Motor neuron (in vitro differentiated cells): ENCODE measurements around the gene ZFPM1. TPM values are rescaled to one million over a fixed set of nuclear protein-coding genes. Genes with fewer than 3 reads are reported as not detected.
A peak's percentile ranks its signal among the peaks of the same experiment; 100 is the strongest.

Experiments
- ATAC-seq, 8 experiments: fragments of 200-7000 bp; cut with Tn5 transposase; replicated peaks in 6 of 8; 2 replicates each; pipeline ENCODE4 v1.8.0; 2021; ENCODE audit warnings: mild to moderate bottlenecking in 8 of 8, moderate library complexity in 8 of 8
- H3K27ac ChIP-seq, 2 donors: fragments of 250-450 bp; sonication (Bioruptor Pico); 2 replicates each; pipeline ENCODE4 v1.9.0; 2021; ENCODE audit warnings: antibody characterized with exemption in 2 of 2, mild to moderate bottlenecking in 2 of 2, moderate library complexity in 1 of 2
- H3K4me1 ChIP-seq, 2 donors: fragments of 250-450 bp; sonication (Bioruptor Pico); replicated peaks in 1 of 2; 2 replicates each; pipeline ENCODE4 v1.6.1; 2021; ENCODE audit warnings: antibody characterized with exemption in 2 of 2, mild to moderate bottlenecking in 2 of 2, moderate library complexity in 1 of 2
- H3K4me3 ChIP-seq, 5 donors: fragments of 250-450 bp; sonication (Bioruptor Pico); 2 replicates each; pipeline ENCODE4 v1.9.0; 2021; ENCODE audit warnings: antibody characterized with exemption in 5 of 5, mild to moderate bottlenecking in 5 of 5, moderate library complexity in 4 of 5
- WGBS, 10 experiments: fragments of 450-650 bp; shearing (Covaris generic); methylation state at CpG; one replicate each; pipeline ENCODE4 v1.0.0; 2022; 5-methylcytosine and 5-hydroxymethylcytosine counted together
- in situ Hi-C, 9 experiments: fragments of 400-800 bp; cut with MboI; loops; one replicate each; pipeline ENCODE4 v1.15.0; 2021; ENCODE audit warnings: low sequenced_read_pairs in 9 of 9, low pct_unique_long_range_greater_than_20kb in 2 of 9; ENCODE audit not compliant: unreplicated experiment in 9 of 9
- total RNA-seq, 8 experiments: library from RNA; unstranded; fragments of 300-600 nt; gene quantifications; 2 replicates each; pipeline versions ENCODE4 v1.2.3 to v1.2.4, GENCODE V29; 2022

ZFPM1 gene
- total RNA-seq, 8 experiments from 2014 or later = 1.4 to 3.4 (median 2.7) TPM

- Histone ChIP-seq H3K4me1 (peaks cover 28 to 40% of the 10 kb centered on the region in 2 donors), H3K27ac (no peak overlapping the region), H3K4me3 (no peak overlapping the region)
- 40 to 90% (median 70%) methylated on average over 1 to 2 of the region's 11 CpGs; no CpG with 5 or more reads in 5 of the 10 experiments for WGBS, 10 experiments
- in situ Hi-C loops = loop anchor here in 2 of 9 experiments (25.0 kb wide), 2 partner anchors 94 to 569 kb away; partner anchors contain the start of gene BANP (in 1 of the 2)
- ATAC-seq = no peak
Observed at GRCh38 chr16:88530858-88531203, 77.8 kb downstream of the ZFPM1 start.

DNA sequence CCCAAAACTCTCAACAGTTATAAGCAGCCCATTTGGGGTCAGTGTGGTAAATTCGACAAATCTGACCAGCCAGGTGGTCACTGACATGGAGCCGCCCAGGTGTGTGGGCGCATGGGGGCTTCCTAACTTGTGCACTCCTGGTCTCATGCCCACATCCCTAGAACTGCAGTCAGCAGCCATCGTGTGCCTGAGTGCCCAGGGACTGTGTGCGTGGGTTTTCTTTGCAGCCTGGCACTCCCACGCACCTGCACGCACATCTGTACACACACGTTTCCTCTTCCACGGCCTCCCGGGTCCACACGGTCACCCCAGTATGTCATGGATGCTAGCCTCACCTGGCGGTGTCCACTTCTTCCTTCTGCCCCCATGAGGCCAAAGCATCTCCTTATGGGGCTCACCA is 78.3 kb downstream of the ZFPM1 start:
- ATAC-seq = no peak
- WGBS, 10 experiments = 70 to 97% (median 88%) methylated on average over 1 to 10 of the region's 12 CpGs; no CpG with 5 or more reads in 6 of the 10 experiments
- Histone ChIP-seq H3K4me3 (no peak overlapping the region), H3K4me1 (peaks cover 28 to 40% of the 10 kb centered on the region in 2 donors), H3K27ac (no peak overlapping the region)
- in situ Hi-C loops = loop anchor here in 2 of 9 experiments (25.0 kb wide), 2 partner anchors 94 to 569 kb away; partner anchors contain the start of gene BANP (in 1 of the 2)

DNA sequence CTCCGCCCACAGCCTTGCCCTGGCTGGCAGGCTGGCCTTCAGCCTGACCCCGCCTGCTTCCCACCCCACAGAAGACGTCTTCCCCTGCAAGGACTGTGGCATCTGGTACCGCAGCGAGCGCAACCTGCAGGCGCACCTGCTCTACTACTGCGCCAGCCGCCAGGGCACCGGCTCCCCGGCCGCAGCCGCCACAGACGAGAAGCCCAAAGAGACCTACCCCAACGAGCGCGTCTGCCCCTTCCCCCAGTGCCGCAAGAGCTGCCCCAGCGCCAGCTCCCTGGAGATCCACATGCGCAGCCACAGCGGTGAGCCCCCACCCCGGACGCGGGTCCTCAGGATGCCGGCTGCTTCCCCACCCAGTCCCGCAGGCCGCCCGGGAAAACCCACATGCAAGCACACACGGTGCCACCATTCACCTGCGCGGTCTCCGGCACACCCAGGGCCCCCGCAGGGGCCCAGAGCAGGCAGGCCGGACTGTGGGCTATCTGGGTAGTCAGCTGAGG is 78.9 kb downstream of the ZFPM1 start:
- peak overlapping the region in 1 of 5 donors; percentile 95 for H3K4me3 ChIP-seq
- no peak for ATAC-seq
- H3K4me1 ChIP-seq = peaks cover 28 to 40% of the 10 kb centered on the region in 2 donors
- in situ Hi-C loops = loop anchor here in 2 of 9 experiments (25.0 kb wide), 2 partner anchors 95 to 570 kb away; partner anchors contain the start of gene BANP (in 1 of the 2)
- no peak overlapping the region for H3K27ac ChIP-seq
- 84 to 88% methylated on average over 5 of the region's 34 CpGs; no CpG with 5 or more reads in 8 of the 10 experiments for WGBS, 10 experiments

DNA sequence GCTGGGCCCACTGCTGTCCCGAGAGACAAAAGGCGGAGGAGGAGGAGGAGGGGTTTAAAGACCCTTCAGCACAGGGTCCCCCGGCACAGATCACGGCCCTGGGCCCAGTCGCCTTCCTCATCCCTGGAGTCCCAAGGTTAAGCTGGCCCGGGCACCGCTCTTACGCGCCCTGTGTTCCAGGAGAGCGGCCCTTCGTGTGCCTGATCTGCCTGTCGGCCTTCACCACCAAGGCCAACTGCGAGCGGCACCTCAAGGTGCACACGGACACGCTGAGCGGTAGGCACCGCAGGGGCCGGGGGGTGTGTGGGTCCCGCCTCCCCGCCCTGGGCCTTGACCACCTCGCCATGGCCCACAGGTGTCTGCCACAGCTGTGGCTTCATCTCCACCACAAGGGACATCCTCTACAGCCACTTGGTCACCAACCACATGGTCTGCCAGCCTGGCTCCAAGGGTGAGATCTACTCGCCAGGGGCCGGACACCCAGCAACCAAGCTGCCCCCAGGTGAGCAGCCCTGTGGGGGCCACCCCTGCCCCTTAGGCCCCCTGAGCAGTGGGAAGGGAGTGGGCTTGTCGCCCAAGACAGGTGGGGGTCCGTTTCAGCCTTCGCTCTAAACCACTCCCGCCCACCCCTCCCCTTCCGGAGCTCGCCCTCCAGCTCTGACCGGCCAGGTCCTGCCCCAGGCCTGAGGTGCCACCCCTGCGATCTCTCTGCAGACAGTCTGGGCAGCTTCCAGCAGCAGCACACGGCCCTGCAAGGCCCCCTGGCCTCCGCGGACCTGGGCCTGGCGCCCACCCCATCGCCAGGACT is 79.6 kb downstream of the ZFPM1 start:
- 68 to 85% methylated on average over 4 of the region's 37 CpGs; no CpG with 5 or more reads in 8 of the 10 experiments for WGBS, 10 experiments
- Histone ChIP-seq H3K4me3 (peak overlapping the region; percentile 76 to 95 (median 82)), H3K27ac (peak overlapping the region; percentile 93 to 95), H3K4me1 (peaks cover 25 to 34% of the 10 kb centered on the region in 2 donors)
- in situ Hi-C loops = loop anchor here in 2 of 9 experiments (25.0 kb wide), 2 partner anchors 95 to 570 kb away; partner anchors contain the start of gene BANP (in 1 of the 2)
- peak in 3 of 8 experiments; percentile 0 to 2 (median 1) for ATAC-seq

GRCh38 chr16:88533381-88533917 is 80.4 kb downstream of the ZFPM1 start:
- H3K4me3 ChIP-seq = peak overlapping the region; percentile 76 to 95 (median 82)
- peaks cover 23 to 31% of the 10 kb centered on the region in 2 donors for H3K4me1 ChIP-seq
- WGBS, 10 experiments = 17% methylated on average over 16 of the region's 79 CpGs; no CpG with 5 or more reads in 9 of the 10 experiments
- in situ Hi-C loops = loop anchor here in 2 of 9 experiments (25.0 kb wide), 2 partner anchors 96 to 571 kb away; partner anchors contain the start of gene BANP (in 1 of the 2)
- ATAC-seq = peak; percentile 10 to 81 (median 68)
- peak overlapping the region; percentile 93 to 95 for H3K27ac ChIP-seq

GRCh38 chr16:88533932-88534637 is 81.0 kb downstream of the ZFPM1 start:
- peak overlapping the region; percentile 93 to 95 for H3K27ac ChIP-seq
- peak; percentile 56 to 77 (median 73) for ATAC-seq
- H3K4me3 ChIP-seq = peak overlapping the region; percentile 76 to 95 (median 82)
- H3K4me1 ChIP-seq = peaks cover 23 to 31% of the 10 kb centered on the region in 2 donors
- WGBS, 10 experiments = no CpG with 5 or more reads among the region's 114 CpGs
- in situ Hi-C loops = loop anchor here in 2 of 9 experiments (25.0 kb wide), 2 partner anchors 97 to 572 kb away; partner anchors contain the start of gene BANP (in 1 of the 2)

DNA sequence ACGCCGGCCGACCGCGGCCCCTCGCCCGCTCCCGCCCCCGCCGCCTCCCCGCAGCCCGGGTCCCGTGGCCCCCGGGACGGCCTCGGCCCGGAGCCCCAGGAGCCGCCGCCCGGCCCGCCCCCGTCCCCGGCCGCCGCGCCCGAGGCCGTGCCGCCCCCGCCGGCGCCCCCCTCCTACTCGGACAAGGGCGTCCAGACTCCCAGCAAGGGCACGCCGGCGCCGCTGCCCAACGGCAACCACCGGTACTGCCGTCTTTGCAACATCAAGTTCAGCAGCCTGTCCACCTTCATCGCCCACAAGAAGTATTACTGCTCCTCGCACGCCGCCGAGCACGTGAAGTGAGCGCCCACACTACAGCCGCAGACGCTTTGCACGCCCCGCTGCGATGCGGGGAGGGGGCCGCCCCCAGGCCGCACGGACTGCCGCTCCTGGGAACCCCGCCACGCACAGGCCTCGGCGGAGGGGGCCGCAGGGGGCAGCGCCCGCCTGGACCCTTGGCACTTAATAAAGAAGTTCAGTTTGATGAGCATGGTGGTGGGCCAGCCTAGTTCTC is 81.6 kb downstream of the ZFPM1 start:
- Histone ChIP-seq H3K4me3 (peak overlapping the region; percentile 76 to 95 (median 82)), H3K27ac (peak overlapping the region; percentile 93 to 95), H3K4me1 (peaks cover 23 to 31% of the 10 kb centered on the region in 2 donors)
- in situ Hi-C loops = loop anchor here in 2 of 9 experiments (25.0 kb wide), 2 partner anchors 97 to 572 kb away; partner anchors contain the start of gene BANP (in 1 of the 2)
- 5% methylated on average over 8 of the region's 65 CpGs; no CpG with 5 or more reads in 9 of the 10 experiments for WGBS, 10 experiments
- peak in 5 of 8 experiments; percentile 0 to 18 (median 16) for ATAC-seq

DNA sequence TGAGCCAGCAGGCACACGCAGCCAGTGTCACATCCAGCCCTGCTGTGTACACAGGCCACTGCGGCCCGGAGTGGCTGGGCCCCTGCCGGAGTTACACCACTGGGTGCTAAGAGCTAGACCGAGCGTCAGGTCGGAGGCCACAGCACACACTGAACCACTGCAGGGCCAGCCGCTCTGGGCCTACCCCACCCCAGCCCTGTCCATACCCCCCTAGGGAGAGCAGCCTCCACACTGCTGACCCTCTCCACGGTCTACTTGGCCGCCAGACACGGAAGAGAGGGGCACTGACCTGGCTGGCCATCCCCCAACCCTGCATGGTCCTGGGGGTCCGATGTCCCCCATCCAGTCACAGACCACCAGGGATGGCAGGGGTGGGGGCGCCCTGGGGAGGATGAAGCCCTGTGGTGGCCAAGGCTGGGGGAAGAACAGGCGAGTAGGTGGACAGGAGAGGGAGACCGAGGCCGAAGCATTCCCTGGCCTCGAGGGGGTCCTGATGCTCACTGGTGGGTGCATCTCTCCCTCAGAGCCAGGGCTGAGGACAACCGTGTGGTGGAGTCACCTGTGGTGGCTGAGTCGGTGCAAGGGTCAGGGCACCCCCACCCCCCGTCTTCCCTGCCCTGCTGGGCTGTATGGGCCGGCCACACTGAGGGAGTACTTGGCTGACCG is 82.2 kb downstream of the ZFPM1 start:
- peak in 2 of 8 experiments; percentile 0 to 1 for ATAC-seq
- Histone ChIP-seq H3K27ac (peak overlapping the region in 1 of 2 donors; percentile 95), H3K4me3 (peak overlapping the region; percentile 76 to 95 (median 82)), H3K4me1 (peaks cover 23 to 31% of the 10 kb centered on the region in 2 donors)
- WGBS, 10 experiments = 100% methylated on average over 1 of the region's 22 CpGs; no CpG with 5 or more reads in 8 of the 10 experiments
- in situ Hi-C loops = loop anchor here in 2 of 9 experiments (25.0 kb wide), 2 partner anchors 98 to 573 kb away; partner anchors contain the start of gene BANP (in 1 of the 2)

DNA sequence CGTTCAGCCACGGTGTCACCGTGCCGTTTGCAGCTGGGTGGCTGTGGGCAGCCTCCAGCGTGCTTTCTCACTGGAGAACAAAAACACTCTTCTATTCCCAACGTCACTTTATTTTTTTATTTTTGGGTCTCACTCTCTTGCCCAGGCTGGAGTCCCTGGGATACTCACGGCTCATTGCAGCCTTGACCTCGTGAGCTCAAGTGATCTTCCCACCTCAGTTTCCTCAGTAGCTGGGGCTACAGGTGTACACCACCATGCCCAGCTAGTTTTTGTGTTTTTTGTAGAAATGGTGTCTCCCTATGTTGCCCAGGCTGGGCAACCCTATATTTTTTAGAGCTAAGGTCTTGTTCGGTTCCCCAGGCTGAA is 82.8 kb downstream of the ZFPM1 start:
- WGBS, 10 experiments = 86 to 100% (median 95%) methylated on average over 1 to 9 of the region's 9 CpGs; no CpG with 5 or more reads in 4 of the 10 experiments
- Histone ChIP-seq H3K27ac (no peak overlapping the region), H3K4me1 (peaks cover 20 to 28% of the 10 kb centered on the region in 2 donors), H3K4me3 (no peak overlapping the region)
- no peak for ATAC-seq
- in situ Hi-C loops = loop anchor here in 2 of 9 experiments (25.0 kb wide), 2 partner anchors 99 to 574 kb away; partner anchors contain the start of gene BANP (in 1 of the 2)

- no peak for ATAC-seq
- Histone ChIP-seq H3K4me1 (peaks cover 16 to 25% of the 10 kb centered on the region in 2 donors), H3K4me3 (no peak overlapping the region), H3K27ac (no peak overlapping the region)
- WGBS, 10 experiments = 70 to 100% (median 100%) methylated on average over 1 to 4 of the region's 11 CpGs; no CpG with 5 or more reads in 2 of the 10 experiments
- in situ Hi-C loops = loop anchor here in 2 of 9 experiments (25.0 kb wide), 2 partner anchors 99 to 574 kb away; partner anchors contain the start of gene BANP (in 1 of the 2)
Observed at GRCh38 chr16:88536510-88536909, 83.4 kb downstream of the ZFPM1 start.
